ENCODE data around the gene SMAD9.

Gene SMAD9

GRCh38 chr13:36817996-36818803, 101.8 kb downstream of the SMAD9 start:
- DNase-seq (ENCODE audit: low spot score): no peak

GRCh38 chr13:36815062-36815461, 105.0 kb downstream of the SMAD9 start:
- no peak for DNase-seq (ENCODE audit: low spot score)

GRCh38 chr13:36814465-36814864, 105.6 kb downstream of the SMAD9 start:
- no peak for DNase-seq (ENCODE audit: low spot score)

GRCh38 chr13:36813225-36813624, 106.8 kb downstream of the SMAD9 start:
- DNase-seq (ENCODE audit: low spot score): no peak

- no peak for DNase-seq (ENCODE audit: low spot score)
Measured at GRCh38 chr13:36807616-36808015, 112.4 kb downstream of the SMAD9 start.

GRCh38 chr13:36806102-36806501, 113.9 kb downstream of the SMAD9 start:
- no peak for DNase-seq (ENCODE audit: low spot score)

- DNase-seq (ENCODE audit: low spot score): no peak
Measured at GRCh38 chr13:36804588-36804987, 115.5 kb downstream of the SMAD9 start.

GRCh38 chr13:36801035-36801434, 119.0 kb downstream of the SMAD9 start:
- DNase-seq (ENCODE audit: low spot score): no peak

- DNase-seq (ENCODE audit: low spot score): no peak
Measured at GRCh38 chr13:36796052-36796451, 124.0 kb downstream of the SMAD9 start.

GRCh38 chr13:36795463-36795862, 124.6 kb downstream of the SMAD9 start:
- no peak for DNase-seq (ENCODE audit: low spot score)
